Activated gamma-delta T cell treated with anti-CD3 and anti-CD28 coated beads, Interleukin-2, amount 50 U/mL, for 16 hours (primary cell): ENCODE results near the gene THAP9.
A peak's percentile ranks its signal among the peaks of the same experiment; 100 is the strongest.
"Not testable (repeated sequence)": the region's sequence is repeated elsewhere in the genome, so short reads cannot be mapped to it uniquely, and the experiment has no call there.

ENCODE experiments used
- DNase-seq: peaks from one replicate; pipeline ENCODE4 v3.0.0-alpha.2; 2020; ENCODE audit warnings: low read depth

Gene THAP9, protein sequence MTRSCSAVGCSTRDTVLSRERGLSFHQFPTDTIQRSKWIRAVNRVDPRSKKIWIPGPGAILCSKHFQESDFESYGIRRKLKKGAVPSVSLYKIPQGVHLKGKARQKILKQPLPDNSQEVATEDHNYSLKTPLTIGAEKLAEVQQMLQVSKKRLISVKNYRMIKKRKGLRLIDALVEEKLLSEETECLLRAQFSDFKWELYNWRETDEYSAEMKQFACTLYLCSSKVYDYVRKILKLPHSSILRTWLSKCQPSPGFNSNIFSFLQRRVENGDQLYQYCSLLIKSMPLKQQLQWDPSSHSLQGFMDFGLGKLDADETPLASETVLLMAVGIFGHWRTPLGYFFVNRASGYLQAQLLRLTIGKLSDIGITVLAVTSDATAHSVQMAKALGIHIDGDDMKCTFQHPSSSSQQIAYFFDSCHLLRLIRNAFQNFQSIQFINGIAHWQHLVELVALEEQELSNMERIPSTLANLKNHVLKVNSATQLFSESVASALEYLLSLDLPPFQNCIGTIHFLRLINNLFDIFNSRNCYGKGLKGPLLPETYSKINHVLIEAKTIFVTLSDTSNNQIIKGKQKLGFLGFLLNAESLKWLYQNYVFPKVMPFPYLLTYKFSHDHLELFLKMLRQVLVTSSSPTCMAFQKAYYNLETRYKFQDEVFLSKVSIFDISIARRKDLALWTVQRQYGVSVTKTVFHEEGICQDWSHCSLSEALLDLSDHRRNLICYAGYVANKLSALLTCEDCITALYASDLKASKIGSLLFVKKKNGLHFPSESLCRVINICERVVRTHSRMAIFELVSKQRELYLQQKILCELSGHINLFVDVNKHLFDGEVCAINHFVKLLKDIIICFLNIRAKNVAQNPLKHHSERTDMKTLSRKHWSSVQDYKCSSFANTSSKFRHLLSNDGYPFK

DNA sequence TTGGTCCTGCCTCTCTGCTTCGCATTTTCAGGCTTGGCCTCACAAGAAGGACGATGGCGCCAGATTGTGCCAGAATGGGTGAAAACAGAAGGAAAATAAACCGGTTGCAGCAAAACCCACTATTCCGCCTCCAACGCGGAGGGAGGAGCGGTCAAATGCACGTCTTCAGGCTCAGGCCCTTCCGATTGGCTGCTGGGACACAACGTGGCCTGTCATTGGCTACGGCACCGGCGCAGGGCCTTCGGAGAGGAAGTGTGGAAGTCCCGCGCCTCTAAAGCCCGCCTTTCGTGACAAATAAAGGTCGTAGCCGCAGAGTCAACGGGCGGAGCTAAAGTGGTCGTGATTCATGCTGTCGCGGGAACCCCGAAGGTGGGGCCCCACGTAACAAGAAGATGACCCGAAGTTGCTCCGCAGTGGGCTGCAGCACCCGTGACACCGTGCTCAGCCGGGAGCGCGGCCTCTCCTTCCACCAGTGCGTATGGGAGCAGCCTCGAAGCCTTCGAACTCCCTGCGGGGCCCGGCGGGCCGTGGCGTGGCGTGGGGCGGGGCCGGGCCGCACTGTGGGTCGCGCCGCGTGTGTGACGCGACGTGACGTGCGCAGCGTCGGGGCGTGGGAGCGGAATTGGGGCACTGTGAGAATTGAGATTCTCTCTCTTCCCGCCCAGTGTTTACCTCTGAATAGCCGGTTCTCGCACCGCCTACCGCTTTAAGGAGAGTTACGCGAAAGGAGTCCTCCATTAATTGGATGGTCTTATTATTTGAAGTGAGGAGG, at the start of gene THAP9:
TSS of gene THAP9 (plus strand) at position 325 of the 772 bp plus-strand sequence. CDS start at position 393, 68 bp downstream.
- DNase-seq, result peak; percentile 97

DNA sequence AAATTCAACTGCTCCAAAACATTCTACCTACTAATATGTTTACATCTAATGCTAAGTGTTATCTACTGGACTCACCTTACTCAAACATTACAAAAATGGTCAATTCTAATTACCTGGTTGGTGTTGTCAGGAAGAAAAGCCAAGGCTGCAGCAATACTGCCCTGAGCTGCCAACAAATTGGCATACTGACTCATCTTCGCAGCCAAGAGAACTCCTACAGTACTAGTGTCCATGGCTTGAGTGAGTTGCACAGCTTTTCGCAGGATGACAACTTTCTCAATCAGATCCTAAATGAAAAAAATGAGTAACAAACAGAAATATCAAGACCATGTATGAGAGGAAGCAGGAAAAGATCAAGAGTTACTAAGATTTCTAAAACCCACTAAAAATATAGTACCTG, 49.2 kb upstream of the THAP9 start:
- no peak for DNase-seq

DNA sequence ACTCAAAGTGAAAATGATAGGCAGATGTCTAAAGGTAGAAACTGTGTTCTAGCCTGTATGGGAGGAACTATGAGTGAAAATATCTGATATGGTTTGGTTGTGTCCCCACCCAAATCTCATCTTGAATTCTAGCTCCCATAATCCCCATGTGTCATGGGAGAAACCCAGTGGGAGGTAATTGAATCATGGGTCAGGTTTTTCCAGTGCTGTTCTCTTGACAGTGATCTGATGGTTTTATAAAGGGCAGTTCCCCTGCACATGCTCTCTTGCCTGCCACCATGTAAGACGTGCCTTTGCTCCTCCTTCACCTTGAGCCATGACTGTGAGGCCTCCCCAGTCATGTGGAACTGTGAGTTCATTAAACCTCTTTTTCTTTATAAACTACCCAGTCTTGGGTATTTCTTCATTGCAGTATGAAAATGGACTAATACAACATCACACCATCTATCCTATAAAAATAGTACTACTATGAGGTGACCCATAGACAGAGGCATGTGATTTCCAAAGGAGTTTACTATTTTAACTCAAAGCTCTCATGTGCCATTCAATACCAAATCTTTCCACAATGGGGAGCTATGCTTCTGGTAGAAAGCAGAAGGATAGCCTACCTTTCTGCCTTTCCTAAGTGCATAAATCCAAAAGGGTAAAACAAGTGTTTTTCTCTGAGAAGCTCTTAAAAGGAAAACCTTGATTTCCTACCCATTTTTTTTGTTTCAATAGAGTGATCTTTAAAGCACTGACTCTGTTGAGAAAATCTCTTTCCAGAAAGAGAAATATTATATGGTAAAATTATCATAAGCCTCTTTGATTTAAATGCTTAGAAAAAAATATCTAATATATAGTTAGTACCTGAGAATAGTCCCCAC, 48.4 kb upstream of the THAP9 start:
- DNase-seq, result no peak

DNA sequence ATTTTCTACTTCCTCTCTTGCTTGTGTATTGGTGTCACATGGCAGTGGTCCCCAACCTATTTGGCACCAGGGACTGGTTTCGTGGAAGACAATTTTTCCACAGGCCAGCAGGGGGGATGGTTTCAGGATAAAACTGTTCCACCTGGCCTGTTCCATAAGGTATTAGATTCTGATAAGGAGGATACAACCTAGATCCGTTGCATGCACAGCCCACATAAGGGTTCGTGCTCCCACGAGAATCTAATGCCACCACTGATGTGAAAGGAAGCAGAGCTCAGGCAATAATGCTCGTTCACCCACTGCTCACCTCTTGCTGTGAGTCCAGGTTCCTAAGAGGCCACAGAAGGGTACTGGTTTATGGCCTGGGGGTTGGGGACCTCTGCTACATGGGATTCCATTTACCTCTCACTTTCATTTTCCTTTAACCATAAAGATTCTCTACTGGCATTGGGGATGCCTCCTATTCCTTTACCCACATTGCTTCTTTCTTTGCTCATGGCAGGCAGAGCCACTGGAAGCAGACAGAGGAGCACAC, 47.7 kb upstream of the THAP9 start:
- DNase-seq, result no peak

DNA sequence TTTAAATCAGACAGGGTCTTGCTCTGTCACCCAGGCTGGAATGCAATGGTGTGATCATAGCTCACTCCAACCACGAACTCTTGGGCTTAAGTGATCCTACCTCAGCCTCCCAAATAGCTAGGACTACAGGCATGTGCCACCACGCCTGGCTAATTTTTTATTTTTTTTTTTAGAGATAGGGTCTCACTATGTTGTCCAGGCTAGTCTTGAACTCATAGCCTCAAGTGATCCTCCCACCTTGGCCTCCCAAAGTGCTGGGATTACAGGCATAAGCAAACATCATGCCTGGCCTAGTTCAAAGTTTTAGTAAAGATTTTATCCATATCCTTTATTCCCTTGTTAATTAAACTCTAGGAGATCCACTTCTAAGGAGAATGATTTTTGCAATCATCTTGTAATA, 40.0 kb upstream of the THAP9 start:
- DNase-seq, result not testable (repeated sequence)

DNA sequence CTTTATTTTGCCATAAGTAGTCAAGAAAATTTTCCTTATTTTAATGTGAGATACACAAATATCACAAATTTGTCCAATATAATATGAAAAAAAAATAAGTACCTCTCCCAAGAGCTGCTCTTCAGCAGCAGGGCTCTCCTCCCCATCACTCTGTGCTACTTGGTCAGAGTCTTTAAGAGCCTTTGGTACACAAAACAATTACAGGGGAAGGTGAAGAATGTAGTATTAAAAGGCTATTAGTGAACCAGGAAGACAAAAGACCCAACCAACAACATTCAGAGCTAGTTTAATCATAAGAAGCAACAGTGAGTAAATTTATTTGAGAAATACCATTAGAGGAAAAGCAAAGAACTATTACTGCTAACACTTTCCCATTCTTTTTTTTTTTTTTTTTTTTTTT, 39.0 kb upstream of the THAP9 start:
- DNase-seq, result no peak

DNA sequence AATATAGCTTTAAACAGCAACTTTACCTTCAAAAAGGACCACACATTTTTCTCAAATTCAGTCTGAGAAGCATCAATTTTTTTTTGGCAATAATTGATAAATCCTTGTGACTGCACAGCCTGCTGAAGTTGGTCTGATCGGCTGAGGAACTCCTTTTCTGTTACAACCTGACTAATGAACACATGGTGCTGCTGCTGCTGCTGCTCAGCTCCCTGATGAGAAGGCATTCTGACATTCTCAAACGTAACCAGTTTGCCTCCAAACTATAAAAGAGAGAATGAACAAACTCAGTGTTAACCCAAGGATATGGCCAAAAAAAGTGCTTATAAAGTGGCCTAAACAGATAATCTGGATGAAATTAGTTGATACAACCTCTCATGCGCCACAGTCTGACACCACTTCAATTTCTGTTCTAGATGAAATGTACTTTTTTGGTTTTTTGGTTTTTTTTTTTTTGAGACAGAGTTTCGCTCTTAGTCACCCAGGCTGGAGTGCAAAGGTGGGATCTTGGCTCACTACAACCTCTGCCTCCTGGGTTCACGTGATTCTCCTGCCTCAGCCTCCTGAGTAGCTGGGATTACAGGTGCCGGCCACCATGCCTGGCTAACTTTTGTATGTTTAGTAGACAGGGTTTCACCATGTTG, 36.1 kb upstream of the THAP9 start:
- no peak for DNase-seq

DNA sequence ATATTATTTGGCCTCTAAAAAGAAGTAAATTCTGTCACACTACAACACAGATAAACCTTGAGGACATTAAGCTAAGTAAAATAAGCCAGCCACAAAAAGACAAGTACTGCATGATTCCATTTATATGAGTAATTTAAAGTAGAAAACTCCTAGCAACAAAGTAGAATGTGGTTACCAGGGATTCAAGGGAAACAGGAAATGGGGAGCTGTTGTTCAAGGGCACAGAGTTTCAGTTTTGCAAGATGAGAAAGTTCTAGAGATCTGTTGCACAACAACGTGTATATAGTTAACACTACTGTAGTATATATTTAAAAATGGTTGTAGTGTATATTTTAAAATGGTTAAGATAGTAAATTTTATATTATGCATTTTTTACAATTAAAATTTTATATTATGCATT, 34.9 kb upstream of the THAP9 start:
- DNase-seq, result no peak

DNA sequence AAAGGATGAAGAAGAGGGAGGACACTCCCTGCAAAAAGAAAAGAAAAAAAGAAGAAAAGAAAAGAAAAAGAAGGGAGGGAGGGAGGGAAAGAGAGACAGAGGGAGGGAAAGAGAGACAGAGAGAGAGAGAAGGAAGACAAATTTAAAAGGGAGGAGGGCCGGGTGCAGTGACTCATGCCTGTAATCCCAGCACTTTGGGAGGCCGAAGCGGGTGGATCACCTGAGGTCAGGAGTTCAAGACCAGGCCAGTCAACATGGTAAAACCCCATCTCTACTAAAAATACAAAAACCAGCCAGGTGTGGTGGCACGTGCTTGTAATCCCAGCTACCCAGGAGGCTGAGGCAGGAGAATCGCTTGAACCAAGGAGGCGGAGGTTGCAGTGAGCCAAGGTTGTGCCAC, 34.5 kb upstream of the THAP9 start:
- not testable (repeated sequence) for DNase-seq

DNA sequence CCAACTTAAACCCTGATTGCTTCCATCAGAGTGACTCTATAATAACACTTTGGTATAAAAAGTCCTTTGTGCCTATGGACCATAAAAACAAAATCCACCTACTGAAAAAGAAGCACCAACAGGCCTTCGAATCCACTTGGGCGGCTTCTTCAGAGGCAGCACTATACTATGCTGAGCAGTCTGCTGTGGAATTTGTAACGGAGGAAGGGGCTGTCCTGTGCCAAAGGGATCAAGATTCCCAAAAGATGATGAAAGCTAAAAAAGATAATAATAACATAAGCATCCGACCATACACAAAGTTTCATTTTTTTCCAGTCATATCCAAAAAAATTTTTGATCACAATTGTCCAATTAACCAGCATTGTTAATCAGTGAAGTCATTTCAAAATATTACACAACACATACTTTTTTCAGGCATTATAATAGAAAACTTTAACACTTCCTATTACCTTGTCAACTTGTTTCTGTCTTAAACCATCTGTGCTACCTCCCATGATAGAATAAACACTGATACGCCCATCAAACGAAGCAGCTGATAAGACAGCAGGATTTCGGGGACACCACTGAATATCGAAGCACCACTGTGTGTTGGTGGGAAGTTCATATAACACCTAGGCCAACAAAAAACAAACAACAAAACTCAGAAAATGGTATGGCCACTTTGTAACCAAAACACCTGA, 33.7 kb upstream of the THAP9 start:
- no peak for DNase-seq

DNA sequence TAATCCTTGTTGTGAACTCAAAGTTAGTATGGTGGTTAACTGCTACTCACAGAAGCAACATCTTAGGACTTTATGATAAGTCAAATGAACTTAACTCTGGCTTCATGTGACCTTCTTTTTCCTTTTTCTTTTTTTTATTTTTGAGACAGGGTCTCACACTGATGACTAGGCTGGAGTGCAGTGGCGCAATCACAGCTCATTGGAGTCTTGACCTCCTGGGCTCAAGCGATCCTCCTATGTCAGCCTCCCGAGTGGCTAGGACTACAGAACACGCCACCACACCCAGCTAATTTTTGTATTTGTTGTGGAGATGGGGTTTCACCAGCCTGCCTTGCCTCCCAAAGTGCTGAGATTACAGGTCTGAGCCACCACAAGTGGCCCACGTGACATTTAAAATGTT, 32.0 kb upstream of the THAP9 start:
- DNase-seq, result no peak

DNA sequence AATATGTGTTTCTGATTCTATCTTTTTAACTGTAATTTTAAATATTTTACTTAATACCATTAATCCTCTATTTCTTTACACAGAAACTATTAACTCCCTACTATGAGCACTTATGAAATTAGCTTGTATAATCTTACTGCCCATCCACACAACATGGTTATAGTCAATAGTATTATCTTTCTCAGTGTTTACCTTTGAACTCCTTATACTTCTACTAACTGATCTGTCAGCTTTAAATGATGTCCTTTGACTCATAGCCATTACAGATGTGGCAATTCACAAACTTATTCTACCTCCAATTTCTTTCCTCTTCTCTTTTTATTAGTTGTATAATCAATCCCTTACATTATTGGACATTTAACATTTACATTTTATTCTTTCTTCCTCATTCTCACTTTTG, 15.1 kb upstream of the THAP9 start:
- no peak for DNase-seq

DNA sequence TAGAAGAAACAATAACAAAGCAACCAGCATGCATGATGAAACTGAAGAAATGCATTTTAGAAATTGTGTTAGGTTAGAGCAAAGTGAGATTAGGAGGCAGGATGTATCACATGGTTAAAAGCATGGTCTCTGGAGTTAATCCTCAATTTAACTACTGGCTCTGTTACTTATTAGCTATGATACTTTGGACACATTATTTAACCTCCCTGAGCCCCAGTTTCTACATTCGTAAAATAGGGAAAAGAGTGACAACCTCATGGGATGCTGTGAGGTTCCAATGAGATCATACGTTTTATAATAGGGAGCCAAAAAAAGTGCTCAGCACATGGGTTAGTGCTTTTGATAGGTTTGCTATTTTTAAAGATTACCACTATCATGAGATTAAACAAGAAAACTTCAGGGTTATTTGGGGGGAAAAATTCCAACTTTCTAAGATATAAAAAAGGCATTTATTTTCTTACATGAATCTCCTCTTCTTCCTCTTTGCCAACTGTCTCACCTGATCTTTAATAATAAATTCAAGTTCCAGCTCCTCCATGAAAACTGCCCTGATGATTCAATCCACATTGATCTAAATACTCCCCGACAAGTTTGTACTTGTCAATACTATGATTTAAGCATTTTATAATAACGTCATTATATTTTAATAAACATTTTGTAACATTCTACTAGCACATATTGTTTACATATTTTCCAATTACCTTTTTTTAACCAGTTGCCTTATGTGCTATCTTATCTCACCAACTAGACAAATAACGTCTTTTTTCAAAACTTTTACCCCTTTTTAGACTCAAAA, 14.2 kb upstream of the THAP9 start:
- no peak for DNase-seq

DNA sequence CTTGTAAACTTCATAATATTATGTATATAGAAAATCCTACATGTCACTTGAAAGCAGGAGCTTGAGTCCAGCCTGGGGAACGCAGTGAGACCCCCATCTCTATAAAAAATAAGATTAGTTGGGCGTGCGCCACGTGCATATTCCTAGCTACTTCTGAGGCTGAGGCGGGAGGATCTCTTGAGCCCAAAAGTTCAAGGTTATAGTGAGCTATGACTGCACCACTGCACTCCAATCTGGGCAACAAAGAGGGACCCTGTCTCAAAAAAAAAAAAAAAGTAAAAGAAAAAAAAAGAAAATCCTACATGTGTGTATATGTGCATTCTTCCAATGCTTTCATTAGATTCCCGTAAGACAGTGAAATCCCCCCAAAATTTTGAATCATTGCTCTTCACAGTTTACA, 11.2 kb upstream of the THAP9 start:
- DNase-seq, result no peak

DNA sequence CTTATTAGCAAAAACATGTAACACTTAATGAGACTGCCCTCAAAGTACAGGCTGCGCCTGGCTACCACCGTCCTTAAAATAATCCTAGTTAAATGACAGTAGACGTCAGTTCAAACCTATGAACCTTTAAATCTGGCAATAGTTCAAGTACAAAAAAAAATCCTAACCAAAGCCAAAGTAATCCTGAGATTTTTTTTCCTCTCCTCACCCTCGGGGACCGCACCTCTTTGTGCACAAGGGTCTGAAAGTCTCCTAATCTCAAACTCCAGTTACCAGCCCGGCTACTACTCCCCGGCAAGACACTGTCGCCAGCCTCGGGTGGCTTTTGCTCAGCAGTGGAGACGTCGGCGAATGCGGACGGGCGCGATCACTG, 10.0 kb upstream of the THAP9 start:
- DNase-seq, result no peak

DNA sequence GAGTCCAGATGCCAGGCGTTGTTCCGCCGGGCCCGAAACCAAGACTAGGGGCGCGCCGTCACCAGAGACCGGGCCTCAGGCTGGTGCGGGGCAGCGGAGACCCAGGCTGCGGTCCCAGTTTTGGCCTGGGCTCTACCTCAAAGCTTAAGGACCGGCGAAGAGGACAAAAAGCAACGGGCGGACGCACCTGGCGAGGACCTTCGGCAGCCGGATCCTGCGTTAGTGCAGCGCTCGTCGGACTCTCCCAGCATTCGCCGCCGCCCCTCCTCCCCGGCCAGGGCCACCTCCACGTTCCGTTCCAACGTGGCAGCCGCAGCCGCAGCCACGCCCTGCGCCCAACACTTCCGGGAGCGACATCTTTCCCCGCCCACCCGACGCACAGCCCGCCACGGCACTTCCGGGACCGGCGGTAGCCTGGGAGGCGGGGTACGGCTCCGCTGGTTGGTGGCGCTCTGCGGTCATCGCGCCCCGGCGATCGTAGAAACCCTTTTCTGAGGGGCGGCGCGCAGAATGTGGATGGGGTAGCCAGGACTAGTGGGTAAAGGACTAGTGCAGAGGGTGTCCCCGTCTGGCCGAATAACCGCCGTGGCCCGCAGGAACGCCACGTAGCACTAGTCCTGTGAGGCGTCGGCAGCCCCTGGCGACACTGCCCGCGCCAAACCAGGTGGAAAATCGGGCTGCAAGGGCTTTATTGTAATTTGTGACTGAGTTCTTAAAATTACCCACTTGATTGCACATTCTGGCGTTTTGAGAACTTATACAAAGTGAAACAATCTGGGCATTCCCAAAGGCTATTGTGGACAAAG, 9.4 kb upstream of the THAP9 start, which contains the start of gene SEC31A:
TSS of gene SEC31A (minus strand) at position 253 of the 806 bp plus-strand sequence. CDS start 9,217 bp downstream, outside the sequence.
- peak; percentile 97 for DNase-seq

DNA sequence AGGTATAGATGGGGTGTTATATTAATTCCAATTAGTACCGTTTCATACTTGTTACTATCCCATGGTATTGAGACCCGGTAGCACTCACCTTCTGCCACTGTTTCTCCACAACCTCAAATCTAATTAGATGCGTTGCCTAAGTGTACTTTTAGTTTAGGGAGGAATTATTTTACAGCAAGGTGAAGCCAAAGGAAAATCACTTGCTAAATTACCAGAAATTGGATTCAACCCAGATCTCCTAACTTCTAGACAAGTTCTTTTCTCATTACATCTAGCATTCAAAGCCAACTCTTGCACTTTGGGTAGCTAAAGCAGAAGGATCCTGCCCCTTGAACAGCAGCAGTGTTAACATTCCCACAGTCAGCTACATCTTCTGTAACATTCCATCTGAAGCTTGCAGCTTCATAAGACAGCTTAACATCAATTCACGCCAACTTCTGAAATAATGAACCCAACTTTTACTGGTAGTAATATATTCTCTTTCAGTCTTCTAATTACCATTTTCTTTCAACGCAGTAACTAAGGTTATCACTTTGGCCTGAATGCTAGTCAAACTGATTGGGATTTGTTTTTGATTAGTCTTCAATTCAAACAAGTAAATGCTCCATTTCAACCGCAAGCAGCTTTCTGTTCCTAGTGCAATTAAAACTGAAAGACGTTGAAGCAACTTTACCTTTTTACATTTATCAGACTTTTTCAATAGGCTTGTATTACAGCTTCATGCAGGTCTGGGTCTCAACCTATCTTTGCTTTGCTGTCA, 8.6 kb upstream of the THAP9 start:
- DNase-seq, result no peak

DNA sequence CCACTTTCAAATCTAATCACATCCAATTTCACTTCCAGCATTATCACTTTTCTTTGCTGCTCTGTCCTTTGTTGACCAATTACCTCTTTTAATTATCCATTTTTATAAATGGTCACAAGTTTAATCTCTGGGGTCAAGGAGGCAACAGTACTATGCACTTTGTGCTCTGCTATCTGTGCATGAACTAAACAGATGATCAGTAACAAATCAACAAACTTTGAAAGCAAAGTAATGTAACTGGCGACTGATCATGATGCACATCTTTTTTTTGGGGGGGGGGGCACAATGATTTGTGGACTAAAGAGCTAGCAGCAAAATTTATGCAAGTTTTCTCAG, 8.1 kb upstream of the THAP9 start:
- no peak for DNase-seq
